GM19438 (cell line): ENCODE data around the gene CEP55.
"Not testable (repeated sequence)": the region's sequence is repeated elsewhere in the genome, so short reads cannot be mapped to it uniquely, and the experiment has no call there.

ENCODE experiments used
- ATAC-seq: cut with Tn5 transposase; IDR thresholded peaks from one replicate; pipeline ENCODE4 v1.9.1; 2021; ENCODE audit warnings: low read depth; ENCODE audit not compliant: unreplicated experiment

Gene CEP55

GRCh38 chr10:93505075-93505474, 8.7 kb downstream of the CEP55 start:
- ATAC-seq = no peak

GRCh38 chr10:93509816-93510215, 13.4 kb downstream of the CEP55 start:
- ATAC-seq = no peak

- no peak for ATAC-seq
These were observed 16.2 kb downstream of the CEP55 start for GRCh38 chr10:93512565-93512964.

GRCh38 chr10:93513091-93513490, 16.7 kb downstream of the CEP55 start:
- ATAC-seq = no peak

GRCh38 chr10:93514521-93514920, 18.1 kb downstream of the CEP55 start:
- ATAC-seq = no peak

GRCh38 chr10:93515071-93516005, 18.9 kb downstream of the CEP55 start:
- ATAC-seq = no peak

GRCh38 chr10:93516006-93516380, 19.6 kb downstream of the CEP55 start:
- ATAC-seq = no peak

- ATAC-seq = no peak
These were observed 22.1 kb downstream of the CEP55 start for GRCh38 chr10:93518531-93518930.

- no peak for ATAC-seq
These were observed 38.9 kb downstream of the CEP55 start for GRCh38 chr10:93535293-93535692.

GRCh38 chr10:93540871-93541270, 44.5 kb downstream of the CEP55 start:
- not testable (repeated sequence) for ATAC-seq

GRCh38 chr10:93541402-93542357, 45.3 kb downstream of the CEP55 start:
- no peak for ATAC-seq

- ATAC-seq = no peak
These were observed 46.0 kb downstream of the CEP55 start for GRCh38 chr10:93542358-93542791.

GRCh38 chr10:93546995-93547394, 50.6 kb downstream of the CEP55 start:
- ATAC-seq = not testable (repeated sequence)

- ATAC-seq = no peak
These were observed 51.1 kb downstream of the CEP55 start for GRCh38 chr10:93547522-93547921.

- ATAC-seq = no peak
These were observed 52.1 kb downstream of the CEP55 start for GRCh38 chr10:93548376-93549071.

GRCh38 chr10:93550606-93551005, 54.2 kb downstream of the CEP55 start:
- ATAC-seq = no peak

- ATAC-seq = no peak
These were observed 56.4 kb downstream of the CEP55 start for GRCh38 chr10:93552780-93553179.

GRCh38 chr10:93553482-93554315, 57.3 kb downstream of the CEP55 start:
- ATAC-seq = no peak

GRCh38 chr10:93554316-93554663, 57.9 kb downstream of the CEP55 start:
- ATAC-seq = no peak
